T-helper 1 cell treated with Interleukin-12 subunit alpha and Interleukin-12 subunit beta and Interleukin-4 antibody, amounts not matched to agents 30 ng/mL and 1 ng/mL, for 36 hours (primary cell): ENCODE results near the gene LINC01488. TPM values are rescaled to one million over a fixed set of nuclear protein-coding genes. Genes with fewer than 3 reads are reported as not detected.

ENCODE experiments used
- intact Hi-C: fragments of 100-400 bp; cut with micrococcal nuclease; formaldehyde crosslinking; loops from one replicate; pipeline ENCODE4 v1.15.1; 2024
- total RNA-seq: library from RNA; stranded (reverse); gene quantifications from 2 replicates; pipeline ENCODE4 v1.2.3, GENCODE V29; 2022

Gene LINC01488
- total RNA-seq, 1 donor from 2014 or later, result not detected

DNA sequence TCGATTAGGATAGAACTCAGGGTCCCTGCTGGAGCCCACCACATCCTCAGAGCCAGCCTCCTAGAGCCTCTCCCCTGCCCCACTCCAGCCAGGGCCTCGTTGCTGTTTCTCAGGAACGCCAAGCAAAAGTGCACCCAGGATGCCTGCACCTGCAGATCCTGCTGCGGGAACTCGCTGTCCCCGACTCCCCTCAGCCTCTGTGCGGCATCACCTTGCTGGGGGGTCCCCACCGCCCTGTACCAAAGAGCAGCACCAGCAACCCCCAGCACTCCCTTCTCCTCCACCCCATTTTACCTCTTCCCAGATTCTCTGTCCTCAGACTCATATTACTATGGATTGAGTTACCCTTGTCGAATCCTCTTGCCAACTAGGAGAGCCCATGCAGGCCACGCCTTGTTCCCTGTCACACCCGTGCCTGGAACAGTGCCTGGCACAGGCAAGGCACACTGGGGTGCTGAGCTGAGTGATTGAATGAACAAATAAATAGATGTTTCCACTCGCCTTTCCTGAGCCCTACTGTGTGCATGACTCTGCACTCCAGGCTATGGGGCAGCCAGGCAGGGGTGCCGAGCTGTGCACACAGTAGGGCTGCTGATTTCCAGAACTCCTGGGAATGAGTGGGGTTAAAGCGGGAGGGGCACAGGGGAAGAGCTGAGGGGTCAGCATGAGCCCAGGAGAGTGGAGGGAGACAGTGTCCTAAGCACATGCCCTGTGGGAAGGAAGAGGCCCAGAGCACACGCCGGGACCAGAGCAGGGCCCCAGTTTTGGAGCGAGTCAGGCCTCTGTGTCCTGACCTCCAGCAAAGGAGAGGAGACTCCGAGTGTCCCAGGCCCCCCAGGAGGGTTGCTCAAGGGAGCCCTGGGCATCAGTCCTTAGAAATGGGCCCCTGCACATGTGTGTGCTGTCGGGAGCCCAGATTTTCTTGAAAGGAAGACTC lies 44.3 kb downstream of the LINC01488 start:
- intact Hi-C loops, result no loop called here

- intact Hi-C loops, result no loop called here
These were observed 45.0 kb downstream of the LINC01488 start for GRCh38 chr11:69526453-69526810.

DNA sequence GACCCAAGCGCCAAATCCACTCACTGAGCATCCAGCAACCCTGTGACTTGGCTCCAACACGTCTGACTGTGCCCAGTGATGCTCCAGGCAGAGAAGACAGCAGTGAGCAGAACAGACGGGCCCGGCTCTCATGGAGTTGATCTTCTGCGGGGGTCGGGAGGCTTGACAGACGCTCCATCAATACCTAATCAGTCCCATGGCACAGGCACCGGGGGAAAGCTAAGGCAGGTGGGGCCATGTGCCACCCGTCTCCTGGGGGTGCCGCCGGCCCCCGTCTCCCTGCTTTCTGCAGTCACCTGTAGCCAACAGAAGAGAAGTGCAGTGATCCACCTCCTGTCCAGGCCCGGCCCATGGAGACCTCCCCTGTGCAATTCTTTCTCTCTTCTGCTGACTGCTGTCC lies 47.5 kb downstream of the LINC01488 start:
- intact Hi-C loops, result no loop called here

DNA sequence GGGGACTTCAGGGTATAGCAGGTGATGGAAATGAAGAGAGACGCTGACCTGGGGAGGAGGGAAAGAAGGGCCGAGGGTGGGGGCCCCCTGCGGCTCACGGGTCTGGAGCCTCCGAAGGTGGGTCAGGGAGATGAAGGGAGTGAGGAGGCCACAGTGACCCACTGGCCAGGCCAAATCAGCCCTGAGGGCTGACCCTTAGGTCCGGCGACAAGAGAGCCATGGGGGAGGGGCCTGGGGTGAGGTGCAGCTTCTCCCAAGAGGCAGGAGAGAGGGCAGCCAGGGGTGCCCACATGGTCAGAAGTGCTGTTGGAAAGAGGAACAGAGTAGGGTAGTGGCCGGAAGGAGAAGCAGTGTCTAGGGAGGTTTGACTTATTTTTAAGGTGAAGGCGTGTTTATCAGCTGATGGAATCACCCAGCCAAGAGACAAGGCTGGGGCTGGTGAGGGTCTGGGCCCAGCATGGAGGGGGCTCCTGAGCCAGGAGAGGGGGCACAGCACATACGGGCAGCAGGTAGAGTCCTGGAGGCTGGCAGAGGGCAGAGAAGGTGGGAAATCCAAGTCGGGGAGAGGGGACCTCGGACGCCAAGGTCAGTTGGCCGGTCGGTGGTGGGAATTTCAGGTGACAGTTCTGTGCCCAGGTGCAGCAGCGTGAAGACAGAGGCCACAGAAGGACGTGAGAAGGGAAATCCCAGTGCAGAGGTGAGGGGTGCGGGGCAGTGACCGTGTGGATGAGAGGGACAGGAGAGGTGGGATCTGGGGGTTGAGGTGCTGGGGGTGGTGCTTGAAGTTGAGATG lies 49.0 kb downstream of the LINC01488 start:
- intact Hi-C loops, result no loop called here

- intact Hi-C loops, result no loop called here
These were observed 49.7 kb downstream of the LINC01488 start for GRCh38 chr11:69531071-69531716.

GRCh38 chr11:69531717-69532088 lies 50.2 kb downstream of the LINC01488 start:
- intact Hi-C loops, result no loop called here

GRCh38 chr11:69533296-69534165 lies 52.1 kb downstream of the LINC01488 start:
- intact Hi-C loops, result no loop called here

GRCh38 chr11:69534166-69534530 lies 52.7 kb downstream of the LINC01488 start:
- intact Hi-C loops, result no loop called here

DNA sequence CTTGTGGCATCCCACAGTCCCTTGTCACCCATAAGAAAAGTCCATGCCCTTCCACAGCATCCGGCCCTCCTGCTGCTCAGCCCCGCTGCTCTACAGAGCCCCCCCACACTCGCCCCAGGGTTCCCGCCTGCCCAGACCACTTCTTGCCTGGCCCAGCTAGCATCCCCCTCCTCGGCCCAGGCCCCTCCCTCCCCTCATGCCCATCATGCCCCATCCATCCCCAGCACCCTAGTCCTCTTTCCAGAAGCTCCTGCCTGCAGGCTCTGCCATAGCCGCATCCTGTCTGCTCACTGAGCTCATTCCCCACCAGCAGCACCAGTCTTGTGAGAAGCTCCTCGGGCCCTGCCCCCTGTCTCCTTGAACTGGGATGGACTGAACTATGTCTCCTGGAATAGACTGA lies 54.4 kb downstream of the LINC01488 start:
- intact Hi-C loops, result no loop called here

DNA sequence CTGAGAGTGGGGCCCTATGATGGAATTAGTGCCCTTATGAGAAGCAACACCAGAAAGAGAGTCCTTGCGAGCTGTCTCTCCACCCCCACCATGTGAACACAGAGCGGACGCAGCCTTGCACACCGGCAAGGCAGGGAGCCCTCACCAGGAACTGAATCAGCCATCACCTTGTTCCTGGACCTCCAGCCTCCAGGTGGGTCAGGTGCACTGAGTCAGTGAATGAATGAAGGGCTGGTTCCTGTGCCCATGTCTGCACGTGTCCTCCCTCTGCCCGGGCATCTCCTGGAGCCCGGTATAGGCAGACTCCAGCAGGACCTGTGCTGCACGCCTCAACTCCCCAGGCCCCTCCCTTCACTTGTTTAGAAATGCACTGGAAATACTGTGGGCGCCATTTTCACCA lies 54.9 kb downstream of the LINC01488 start:
- intact Hi-C loops, result no loop called here

DNA sequence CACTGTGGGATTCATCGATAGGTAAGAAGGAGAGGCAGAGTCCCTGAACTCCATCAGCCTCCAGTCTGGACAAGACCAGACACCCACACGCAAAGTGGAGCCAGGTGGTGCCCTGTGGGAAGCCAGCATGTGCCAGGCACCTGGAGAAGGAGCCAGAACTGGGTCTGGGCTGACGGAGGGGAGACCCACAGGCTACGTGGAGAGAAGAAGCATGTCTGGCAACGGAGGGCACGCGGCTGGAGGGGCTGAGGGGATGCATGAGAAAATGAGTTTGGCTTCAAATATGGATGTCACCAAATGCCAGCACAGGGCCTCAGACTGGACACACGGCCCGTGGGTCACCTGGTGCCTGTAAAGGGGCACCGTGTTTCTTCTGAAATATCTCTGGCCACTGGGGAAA lies 55.7 kb downstream of the LINC01488 start:
- intact Hi-C loops, result no loop called here

GRCh38 chr11:69537855-69538640 lies 56.6 kb downstream of the LINC01488 start:
- intact Hi-C loops, result no loop called here

DNA sequence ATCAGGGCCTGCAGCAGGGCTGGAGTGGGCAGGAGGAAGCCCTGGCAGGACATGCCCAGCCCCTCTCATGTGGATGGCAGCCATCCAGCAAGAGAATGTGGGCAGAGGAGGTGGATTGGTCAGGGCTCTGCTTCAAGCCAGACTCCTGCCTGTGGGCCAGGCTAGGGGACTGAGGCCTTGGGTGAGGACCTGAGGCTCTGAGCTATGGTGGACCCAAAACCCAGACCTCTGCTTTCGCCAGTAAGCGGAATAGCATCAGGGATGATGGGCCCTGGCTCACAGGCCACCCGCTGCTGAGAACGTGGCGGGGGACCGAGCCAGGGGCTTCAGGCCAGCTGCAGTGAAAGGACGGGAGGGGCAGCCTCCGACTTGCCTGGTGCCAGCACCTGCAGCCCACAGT lies 57.4 kb downstream of the LINC01488 start:
- intact Hi-C loops, result no loop called here

GRCh38 chr11:69539416-69540117 lies 58.1 kb downstream of the LINC01488 start:
- intact Hi-C loops, result no loop called here

DNA sequence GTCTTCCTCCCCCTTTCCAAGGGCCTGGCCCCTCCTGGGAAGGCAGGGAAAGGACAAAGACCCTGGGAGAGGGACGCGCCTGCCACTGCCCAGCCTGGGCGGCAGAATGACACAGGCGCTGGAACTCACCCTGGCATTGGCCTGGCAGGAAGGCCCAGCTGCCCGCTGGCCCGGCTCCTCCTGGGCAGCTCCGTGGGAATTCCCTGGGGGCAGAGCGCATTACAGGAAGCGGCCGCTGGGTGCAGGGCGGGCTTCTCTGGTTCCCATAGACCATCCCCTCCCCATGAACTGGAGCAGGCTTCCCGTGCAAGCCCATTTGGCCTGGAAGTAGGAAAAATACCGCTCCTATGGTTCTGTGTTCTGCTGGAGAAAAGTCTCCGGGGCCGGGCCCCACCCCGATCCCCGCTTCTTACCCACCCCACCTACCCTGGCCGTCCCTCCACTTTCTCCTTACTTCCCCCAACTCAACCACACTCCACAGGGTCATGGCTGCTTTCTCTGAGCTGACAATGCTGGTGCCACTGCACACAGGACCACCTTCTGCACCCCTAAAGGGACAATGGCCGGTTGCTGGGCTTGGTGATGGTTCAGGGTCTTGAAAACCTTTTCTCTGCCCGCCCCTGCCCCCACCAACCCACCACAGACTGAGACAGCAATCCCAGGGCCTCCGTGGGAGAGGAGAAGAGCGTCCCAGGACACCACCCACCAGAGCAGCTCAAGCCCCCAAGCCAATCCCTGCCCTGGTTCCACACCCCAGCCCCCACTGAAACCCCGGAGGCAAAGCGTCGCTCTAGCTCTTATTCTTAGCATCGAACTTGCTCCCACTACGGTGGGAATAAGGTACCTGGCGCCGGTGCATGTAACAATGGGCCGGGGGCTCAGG lies 58.9 kb downstream of the LINC01488 start:
- intact Hi-C loops, result no loop called here

GRCh38 chr11:69541001-69541285 lies 59.5 kb downstream of the LINC01488 start:
- intact Hi-C loops, result no loop called here

DNA sequence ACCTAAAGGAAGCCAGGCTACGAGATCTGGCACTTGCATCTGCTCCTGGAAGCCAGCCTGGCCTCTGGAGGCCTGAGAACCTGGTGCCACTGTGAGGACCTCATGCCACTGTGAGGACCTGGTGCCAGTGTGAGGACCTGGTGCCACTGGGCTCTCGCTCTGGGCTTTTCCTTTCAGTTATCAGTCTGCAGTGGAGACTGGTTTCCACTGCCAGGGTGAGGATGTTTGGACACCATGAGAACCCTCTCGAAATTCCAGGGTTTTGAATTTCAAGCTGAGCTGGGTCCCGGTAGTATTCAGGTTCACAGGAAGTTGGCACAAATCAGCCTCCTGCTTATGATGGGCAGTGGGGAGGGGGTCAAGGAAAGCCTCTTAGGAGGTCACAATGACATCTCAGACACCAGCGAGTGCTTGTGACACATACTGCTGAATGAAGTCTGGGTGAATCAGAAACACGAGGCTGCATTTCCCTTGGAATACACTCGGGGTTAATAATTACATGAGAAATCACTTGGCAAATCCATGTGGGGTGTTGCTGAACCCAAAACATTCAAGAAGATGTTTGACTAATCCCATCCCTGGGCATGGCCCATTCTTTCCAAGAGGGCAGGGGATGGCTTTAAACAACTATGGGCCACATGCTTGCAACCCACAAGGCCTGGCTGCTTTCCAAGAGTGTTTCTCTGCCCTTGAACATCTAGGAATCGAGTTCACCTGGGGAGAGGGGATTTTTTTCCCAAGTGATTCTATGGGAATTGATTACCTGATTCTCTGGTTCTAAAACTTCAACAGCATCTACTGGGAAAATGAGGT lies 60.2 kb downstream of the LINC01488 start:
- intact Hi-C loops, result no loop called here
